PC-3 (cell line): ENCODE measurements around the gene LRRN4CL. TPM values are rescaled to one million over a fixed set of nuclear protein-coding genes. Genes with fewer than 3 reads are reported as not detected.
A peak's percentile ranks its signal among the peaks of the same experiment; 100 is the strongest.

ENCODE experiments used
- ATAC-seq: fragments of 200-7000 bp; cut with Tn5 transposase; 2 replicates; pipeline ENCODE4 v1.9.1; 2020; ENCODE audit warnings: mild to moderate bottlenecking, moderate library complexity
- BruUV-seq: library from RNA; stranded (reverse); fragments of 400-500 nt; replicated peaks from 2 replicates; lab custom pipeline; 2021; lab: Mats Ljungman, UMichigan
- CTCF ChIA-PET: fragments of 300-600 bp; sonication (Branson Sonifier 250); formaldehyde crosslinking; loops from one replicate; lab custom pipeline; 2022; ENCODE audit warnings: antibody characterized with exemption; lab: Charles Lee
- POLR2A ChIA-PET: fragments of 300-600 bp; sonication (Branson Sonifier 250); formaldehyde crosslinking; loops from one replicate; lab custom pipeline; 2022; ENCODE audit warnings: antibody characterized with exemption; ENCODE audit not compliant: unreplicated experiment; lab: Charles Lee
- DNase-seq: peaks from one replicate; pipeline ENCODE4 v3.0.0-alpha.2; 2015
- H2AFZ ChIP-seq: fragments of 300-600 bp; sonication (generic); 2 replicates; pipeline ENCODE4 v1.6.0; 2016; ENCODE audit warnings: antibody characterized with exemption, low read length
- H3F3A ChIP-seq: fragments of 300-600 bp; sonication (generic); one replicate; pipeline ENCODE4 v1.6.0; 2017; ENCODE audit warnings: antibody characterized with exemption, low read length, control low read depth, mild to moderate bottlenecking; ENCODE audit not compliant: unreplicated experiment
- H3K27ac ChIP-seq: fragments of 300-600 bp; sonication (generic); 2 replicates; pipeline ENCODE4 v1.5.1; 2016; ENCODE audit warnings: mild to moderate bottlenecking, low read length
- H3K27me3 ChIP-seq: fragments of 300-600 bp; sonication (generic); 2 replicates; pipeline ENCODE4 v1.6.1; 2016; ENCODE audit warnings: low read length, mixed read lengths
- H3K36me3 ChIP-seq: fragments of 300-600 bp; sonication (generic); 2 replicates; pipeline ENCODE4 v1.6.1; 2016; ENCODE audit warnings: low read depth, mixed run types, low read length, mixed read lengths
- H3K4me1 ChIP-seq: fragments of 300-600 bp; sonication (generic); 2 replicates; pipeline ENCODE4 v1.5.1; 2016; ENCODE audit warnings: low read length; ENCODE audit not compliant: insufficient read depth
- H3K4me2 ChIP-seq: fragments of 300-600 bp; sonication (generic); 2 replicates; pipeline ENCODE4 v1.6.0; 2016; ENCODE audit warnings: low read length
- H3K4me3 ChIP-seq: fragments of 300-600 bp; sonication (generic); 2 replicates; pipeline ENCODE4 v1.5.1; 2016; ENCODE audit warnings: mild to moderate bottlenecking, low read length, mixed read lengths
- H3K79me2 ChIP-seq: fragments of 300-600 bp; sonication (generic); 2 replicates; pipeline ENCODE4 v1.6.1; 2017; ENCODE audit warnings: low read length, mixed read lengths
- H3K9ac ChIP-seq: fragments of 300-600 bp; sonication (generic); 2 replicates; pipeline ENCODE4 v1.6.0; 2016; ENCODE audit warnings: mild to moderate bottlenecking, low read length
- H3K9me2 ChIP-seq: fragments of 300-600 bp; sonication (generic); replicated peaks from 2 replicates; pipeline ENCODE4 v1.6.1; 2016; ENCODE audit warnings: mixed run types, low read length, mixed read lengths
- H3K9me3 ChIP-seq: fragments of 300-600 bp; sonication (generic); 2 replicates; pipeline ENCODE4 v1.6.1; 2016; ENCODE audit warnings: low read length, mixed read lengths
- H4K20me1 ChIP-seq: fragments of 300-600 bp; sonication (generic); 2 replicates; pipeline ENCODE4 v1.6.1; 2016; ENCODE audit warnings: low read length, mixed read lengths
- CTCF ChIP-seq: fragments of 300-600 bp; sonication (generic); conservative IDR thresholded peaks from 2 replicates; pipeline ENCODE4 v1.5.1; 2017; ENCODE audit warnings: antibody characterized with exemption, low read depth, mild to moderate bottlenecking, low read length
- EZH2 ChIP-seq: fragments of 300-600 bp; sonication (generic); IDR thresholded peaks from one replicate; pipeline ENCODE4 v1.6.1; 2017; ENCODE audit warnings: antibody characterized with exemption, mild to moderate bottlenecking, low read length; ENCODE audit not compliant: unreplicated experiment
- EZH2phosphoT487 ChIP-seq: fragments of 300-600 bp; sonication (generic); IDR thresholded peaks from 2 replicates; pipeline ENCODE4 v1.6.1; 2018; ENCODE audit warnings: mild to moderate bottlenecking, antibody characterized with exemption, low read length, borderline replicate concordance
- intact Hi-C: fragments of 100-400 bp; cut with micrococcal nuclease; formaldehyde crosslinking; loops from 2 replicates; pipeline ENCODE4 v1.9.0; 2023
- total RNA-seq: library from RNA; depleted of rRNA; stranded (reverse); fragments of >200 nt; gene quantifications from 2 replicates; pipeline ENCODE4 v1.2.3, GENCODE V29; 2014

The LRRN4CL gene
- total RNA-seq, 1 experiment from 2014 or later, result 0.51 TPM

- H3K4me1 ChIP-seq, result peaks cover 35% of the 10 kb centered on the region
- no TSS peak for BruUV-seq
- ChIA-PET CTCF (interaction anchor here (0.5 to 1.7 kb wide), 2 partner anchors 15 to 121 kb away, joined by 4 to 6 read pairs; partner anchors contain the start of gene TMEM179B), POLR2A (interaction anchor here (0.6 to 2.1 kb wide), 2 partner anchors 11 to 96 kb away, joined by 5 to 11 read pairs; no protein-coding TSS in a partner anchor)
- H2AFZ ChIP-seq, result no peak overlapping the region
- no peaks in the 10 kb centered on the region for H3K9me2 ChIP-seq
- TF ChIP-seq EZH2 (no peak), EZH2phosphoT487 (no peak), CTCF (no peak)
- H4K20me1 ChIP-seq, result peaks cover 14% of the 10 kb centered on the region; the same call in 1 of the 2 replicates
- peak overlapping the region; percentile 92 for H3K9ac ChIP-seq
- peaks cover 72% of the 10 kb centered on the region for H3K79me2 ChIP-seq
- ATAC-seq (no peak), DNase-seq (no peak)
- peak overlapping the region; percentile 98 for H3K4me3 ChIP-seq
- H3K27ac ChIP-seq, result peak overlapping the region; percentile 30
- peak overlapping the region; percentile 93 for H3K4me2 ChIP-seq
- H3F3A ChIP-seq, result peaks cover 13% of the 10 kb centered on the region
- H3K27me3 ChIP-seq, result no peaks in the 10 kb centered on the region
- H3K9me3 ChIP-seq, result no peaks in the 10 kb centered on the region
- intact Hi-C loops, result no loop called here
- H3K36me3 ChIP-seq, result peaks cover 16% of the 10 kb centered on the region
Observed at GRCh38 chr11:62666259-62666926, 22.9 kb downstream of the LRRN4CL start.

GRCh38 chr11:62665599-62666258, 23.6 kb downstream of the LRRN4CL start:
- peaks cover 65% of the 10 kb centered on the region for H3K79me2 ChIP-seq
- intact Hi-C loops, result no loop called here
- no TSS peak for BruUV-seq
- H3K9ac ChIP-seq, result peak overlapping the region; percentile 92
- H3K9me2 ChIP-seq, result no peaks in the 10 kb centered on the region
- peaks cover 16% of the 10 kb centered on the region for H3K36me3 ChIP-seq
- H3K27ac ChIP-seq, result peak overlapping the region; percentile 30
- ChIA-PET CTCF (interaction anchor here (1.1 to 1.7 kb wide), 3 partner anchors 15 to 54 kb away, joined by 3 to 6 read pairs (median 6); partner anchors contain the start of gene B3GAT3), POLR2A (interaction anchor here (0.6 to 2.1 kb wide), 15 partner anchors 9 to 216 kb away, joined by 3 to 22 read pairs (median 6); partner anchors contain the start of genes EEF1G, INTS5, MTA2 and TUT1)
- H3K4me3 ChIP-seq, result peak overlapping the region; percentile 98
- H3K27me3 ChIP-seq, result no peaks in the 10 kb centered on the region
- H3K9me3 ChIP-seq, result no peaks in the 10 kb centered on the region
- DNase-seq, result no peak
- peaks cover 14% of the 10 kb centered on the region; the same call in 1 of the 2 replicates for H4K20me1 ChIP-seq
- H3K4me2 ChIP-seq, result peak overlapping the region; percentile 93
- peaks cover 13% of the 10 kb centered on the region for H3F3A ChIP-seq
- TF ChIP-seq EZH2 (no peak), CTCF (no peak), EZH2phosphoT487 (no peak)
- ATAC-seq, result peak; percentile 16
- H3K4me1 ChIP-seq, result peaks cover 32% of the 10 kb centered on the region
- no peak overlapping the region for H2AFZ ChIP-seq
